SU-DHL-6 (cell line): ENCODE results near the gene SPRY4.

Experiments
- EZH2phosphoT487 ChIP-seq: fragments of 200-600 bp; sonication (generic), shearing (Covaris generic); conservative IDR thresholded peaks from 2 replicates; pipeline ENCODE4 v1.6.1; 2018; ENCODE audit warnings: mild to moderate bottlenecking, antibody characterized with exemption, low read length, moderate library complexity, mixed read lengths
- TF ChIP-seq, protein P1 (sequence below): fragments of 200-600 bp; sonication (generic); IDR thresholded peaks from one replicate; pipeline ENCODE4 v1.5.1; 2017; ENCODE audit warnings: antibody characterized with exemption, mild to moderate bottlenecking, low read length, moderate library complexity; ENCODE audit not compliant: insufficient read depth, poor library complexity, severe bottlenecking

DNA sequence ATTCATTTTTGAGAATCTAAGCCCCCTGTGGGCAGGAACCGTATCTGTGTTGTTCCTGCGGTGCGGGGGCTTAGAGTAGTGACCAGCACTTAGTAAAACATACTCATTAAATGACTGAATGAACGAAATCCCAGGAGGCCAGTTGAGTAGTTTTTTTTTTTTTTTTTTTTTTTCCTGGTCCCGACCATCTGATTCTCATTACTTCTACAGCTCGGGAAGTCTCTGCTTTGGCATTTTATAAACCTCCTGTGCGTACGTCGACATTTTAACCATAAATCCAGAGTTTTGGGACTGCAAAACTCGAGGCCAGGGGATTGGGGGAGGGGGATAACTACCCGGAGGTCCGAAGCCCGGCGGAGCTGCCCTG lies 31.5 kb upstream of the SPRY4 start:
- TF ChIP-seq, protein P1, sequence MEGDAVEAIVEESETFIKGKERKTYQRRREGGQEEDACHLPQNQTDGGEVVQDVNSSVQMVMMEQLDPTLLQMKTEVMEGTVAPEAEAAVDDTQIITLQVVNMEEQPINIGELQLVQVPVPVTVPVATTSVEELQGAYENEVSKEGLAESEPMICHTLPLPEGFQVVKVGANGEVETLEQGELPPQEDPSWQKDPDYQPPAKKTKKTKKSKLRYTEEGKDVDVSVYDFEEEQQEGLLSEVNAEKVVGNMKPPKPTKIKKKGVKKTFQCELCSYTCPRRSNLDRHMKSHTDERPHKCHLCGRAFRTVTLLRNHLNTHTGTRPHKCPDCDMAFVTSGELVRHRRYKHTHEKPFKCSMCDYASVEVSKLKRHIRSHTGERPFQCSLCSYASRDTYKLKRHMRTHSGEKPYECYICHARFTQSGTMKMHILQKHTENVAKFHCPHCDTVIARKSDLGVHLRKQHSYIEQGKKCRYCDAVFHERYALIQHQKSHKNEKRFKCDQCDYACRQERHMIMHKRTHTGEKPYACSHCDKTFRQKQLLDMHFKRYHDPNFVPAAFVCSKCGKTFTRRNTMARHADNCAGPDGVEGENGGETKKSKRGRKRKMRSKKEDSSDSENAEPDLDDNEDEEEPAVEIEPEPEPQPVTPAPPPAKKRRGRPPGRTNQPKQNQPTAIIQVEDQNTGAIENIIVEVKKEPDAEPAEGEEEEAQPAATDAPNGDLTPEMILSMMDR, result no peak
- no peak for TF ChIP-seq EZH2phosphoT487
